Stimulated activated CD8-positive, alpha-beta memory T cell treated with anti-CD3 and anti-CD28 coated beads, Interleukin-4, amount 100 ng/mL, for 48 hours (primary cell): ENCODE measurements around the gene CNTNAP4.

ENCODE experiments used
- DNase-seq: peaks from one replicate; pipeline ENCODE4 v3.0.0-alpha.2; 2020

The CNTNAP4 gene

GRCh38 chr16:76309639-76310335, 32.6 kb downstream of the CNTNAP4 start:
- no peak for DNase-seq

GRCh38 chr16:76311260-76311659, 34.1 kb downstream of the CNTNAP4 start:
- DNase-seq = no peak

DNA sequence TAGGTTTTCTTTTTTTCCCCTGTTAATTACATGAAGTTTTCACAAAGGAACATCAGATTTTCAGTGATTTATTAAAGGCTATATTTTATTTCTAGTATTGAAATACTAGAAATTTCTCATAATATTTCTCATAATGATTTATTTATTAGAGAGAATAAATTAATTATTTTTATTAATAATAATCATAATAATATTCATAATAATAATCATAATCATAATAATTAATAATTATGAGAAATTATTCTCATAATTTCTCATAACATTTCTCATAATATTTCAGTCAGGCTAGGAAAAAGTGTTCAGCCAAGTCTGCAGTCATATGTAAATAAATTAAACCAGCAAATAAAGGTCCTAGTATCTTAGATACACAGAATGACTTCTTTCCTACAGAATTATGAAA, 41.4 kb downstream of the CNTNAP4 start:
- DNase-seq = no peak

DNA sequence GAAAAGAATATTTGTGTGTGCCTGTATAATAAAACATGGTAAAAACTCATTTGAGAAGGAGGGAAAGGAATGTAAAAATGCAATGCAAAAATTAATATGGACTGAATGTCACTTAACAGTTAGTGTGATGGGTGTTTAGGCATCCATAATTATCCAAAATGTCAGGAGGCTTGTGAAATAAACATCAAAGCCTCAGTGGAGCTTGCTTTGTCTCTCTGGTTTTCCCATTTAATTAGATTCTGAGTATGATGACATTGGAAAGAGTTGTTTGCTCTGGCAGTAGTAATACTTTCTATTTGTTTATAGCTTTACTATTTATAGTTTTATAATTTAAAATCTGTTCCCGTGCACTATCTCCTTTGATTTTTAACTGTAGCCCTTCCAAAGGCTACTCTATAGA, 51.9 kb downstream of the CNTNAP4 start:
- no peak for DNase-seq

DNA sequence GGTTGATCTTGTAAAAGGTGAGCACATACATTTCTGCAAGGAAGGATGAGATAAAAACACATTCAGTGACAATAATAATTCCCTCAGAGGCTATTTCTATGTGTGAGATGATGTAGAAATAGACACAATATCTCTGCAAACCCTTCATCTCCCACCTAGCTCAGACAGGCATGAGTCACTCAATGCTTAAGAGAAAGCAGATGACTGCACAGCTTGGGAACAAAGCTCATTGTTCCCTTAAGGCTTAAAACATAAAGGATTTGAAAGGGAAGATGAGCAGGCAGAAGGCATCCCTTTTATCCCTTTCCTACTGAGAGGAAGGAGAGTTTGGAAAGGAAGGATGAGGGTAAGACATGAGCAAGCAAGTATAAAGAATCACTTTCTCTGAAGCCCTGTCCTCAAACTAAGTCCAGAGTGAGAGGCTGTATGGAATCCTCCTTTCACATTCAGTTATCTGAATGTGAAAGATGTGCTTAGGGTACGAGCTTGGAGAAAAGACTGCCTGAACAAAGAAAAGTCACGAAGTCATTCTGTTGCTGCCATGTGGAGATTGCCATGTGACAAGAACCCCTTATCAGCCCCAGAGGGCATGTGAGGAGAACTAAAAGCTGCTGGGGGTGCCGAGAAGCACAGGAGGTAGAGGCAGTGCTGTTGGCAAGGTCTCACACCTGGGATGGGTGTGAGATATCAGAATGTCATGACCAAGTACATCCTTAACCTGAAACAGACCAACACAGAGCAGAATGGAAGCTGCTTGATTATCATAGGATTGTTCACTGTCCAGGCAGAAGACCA, 58.2 kb downstream of the CNTNAP4 start:
- DNase-seq = no peak

GRCh38 chr16:76336112-76336511, 58.9 kb downstream of the CNTNAP4 start:
- no peak for DNase-seq

- DNase-seq = no peak
Measured at GRCh38 chr16:76338472-76338871, 61.3 kb downstream of the CNTNAP4 start.

GRCh38 chr16:76343769-76344168, 66.6 kb downstream of the CNTNAP4 start:
- DNase-seq = no peak

GRCh38 chr16:76345163-76345661, 68.0 kb downstream of the CNTNAP4 start:
- no peak for DNase-seq

- no peak for DNase-seq
Measured at GRCh38 chr16:76346210-76346609, 69.0 kb downstream of the CNTNAP4 start.

- no peak for DNase-seq
Measured at GRCh38 chr16:76351441-76351840, 74.2 kb downstream of the CNTNAP4 start.

GRCh38 chr16:76360404-76360803, 83.2 kb downstream of the CNTNAP4 start:
- DNase-seq = no peak

- no peak for DNase-seq
Measured at GRCh38 chr16:76370344-76370743, 93.1 kb downstream of the CNTNAP4 start.

DNA sequence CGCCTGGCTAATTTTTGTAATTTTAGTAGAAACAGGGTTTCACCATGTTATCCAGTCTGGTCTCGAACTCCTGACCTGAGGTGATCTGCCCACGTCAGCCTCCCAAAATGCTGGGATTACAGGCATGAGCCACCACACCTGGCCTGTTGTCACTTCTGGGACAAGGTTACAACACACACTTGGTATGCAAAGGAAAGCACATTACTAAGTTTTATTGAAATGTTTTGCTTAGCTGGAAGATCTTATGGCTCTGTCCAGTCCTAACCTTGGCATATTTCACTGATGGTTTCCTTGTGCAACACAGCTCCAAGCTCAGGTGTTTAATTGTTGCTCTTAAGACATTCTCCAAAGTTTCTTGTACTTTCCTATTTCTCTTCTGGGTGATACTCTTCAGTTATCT, 94.2 kb downstream of the CNTNAP4 start:
- DNase-seq = no peak

DNA sequence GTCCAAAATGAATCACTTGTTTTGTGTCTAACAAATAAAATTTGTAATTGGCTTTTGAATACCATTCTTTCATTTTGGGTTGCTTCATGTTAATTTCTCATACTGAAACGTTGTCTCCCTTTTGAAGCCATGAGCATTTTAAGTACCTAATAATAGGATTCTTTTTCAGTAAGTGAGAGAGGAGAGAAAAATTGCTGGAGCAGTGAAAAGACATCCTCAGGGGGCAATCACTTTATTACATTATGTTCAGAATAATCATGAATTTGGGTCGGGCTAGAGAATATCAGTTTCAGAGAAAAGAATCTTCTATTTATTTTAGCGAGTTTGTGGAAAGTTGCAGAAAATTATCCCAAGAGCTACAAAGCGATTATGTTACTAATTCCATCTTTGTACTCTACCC, 96.8 kb downstream of the CNTNAP4 start:
- no peak for DNase-seq

DNA sequence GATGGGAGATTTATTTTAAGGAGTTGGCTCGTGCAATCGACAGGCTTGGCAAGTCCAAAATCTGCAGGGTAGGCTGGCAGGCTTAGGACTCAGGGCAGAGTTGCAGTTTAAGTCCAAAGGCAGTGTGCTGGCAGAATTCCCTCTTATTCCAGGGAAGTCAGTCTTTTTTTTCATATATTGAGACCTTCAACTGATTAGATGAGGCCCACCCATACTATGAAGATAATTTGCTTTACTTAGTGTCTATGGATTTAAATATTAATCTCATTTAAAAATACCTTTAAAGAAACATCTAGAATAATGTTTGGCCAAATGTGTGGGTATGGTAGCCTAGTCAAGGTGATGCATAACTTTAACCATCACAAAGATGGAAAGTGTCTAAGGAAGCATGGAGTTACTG, 99.8 kb downstream of the CNTNAP4 start:
- DNase-seq = no peak

DNA sequence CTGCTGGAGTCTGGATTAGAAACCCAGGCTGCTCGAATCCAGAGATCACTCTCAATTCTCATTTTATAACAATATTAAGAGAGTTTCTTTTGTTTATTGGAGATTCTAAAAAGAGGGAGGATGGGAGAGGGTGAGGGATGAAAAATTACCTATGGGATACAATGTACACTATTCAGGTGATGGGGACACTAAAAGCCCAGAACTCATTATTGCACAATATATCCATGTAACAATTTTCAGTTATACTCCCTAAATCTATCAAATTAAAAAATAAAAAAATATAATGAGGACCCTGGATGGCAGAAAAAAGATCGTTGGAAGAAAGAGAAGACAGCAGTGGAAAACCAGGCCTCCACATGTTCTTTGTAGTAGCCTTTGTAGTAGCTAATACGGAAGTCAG, 100.8 kb downstream of the CNTNAP4 start:
- no peak for DNase-seq

DNA sequence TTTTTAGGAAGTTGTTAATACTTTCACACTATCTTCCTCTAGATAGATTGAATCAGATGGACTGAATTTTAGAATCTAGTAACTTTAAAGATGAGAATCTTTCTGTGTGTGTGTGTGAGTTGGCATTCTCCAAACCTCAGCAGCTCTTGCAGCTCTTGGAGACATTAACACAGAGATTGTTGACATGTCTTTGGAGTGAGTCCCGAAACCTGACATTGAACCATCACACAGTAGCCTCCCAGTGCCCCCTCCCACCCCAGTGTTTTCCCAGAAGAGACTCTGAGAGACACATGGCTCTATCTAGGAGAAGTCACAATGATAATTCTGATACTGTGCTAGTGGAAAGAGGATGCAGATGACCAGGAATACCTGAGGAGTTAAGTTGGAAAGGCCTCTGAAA, 103.9 kb downstream of the CNTNAP4 start:
- no peak for DNase-seq

DNA sequence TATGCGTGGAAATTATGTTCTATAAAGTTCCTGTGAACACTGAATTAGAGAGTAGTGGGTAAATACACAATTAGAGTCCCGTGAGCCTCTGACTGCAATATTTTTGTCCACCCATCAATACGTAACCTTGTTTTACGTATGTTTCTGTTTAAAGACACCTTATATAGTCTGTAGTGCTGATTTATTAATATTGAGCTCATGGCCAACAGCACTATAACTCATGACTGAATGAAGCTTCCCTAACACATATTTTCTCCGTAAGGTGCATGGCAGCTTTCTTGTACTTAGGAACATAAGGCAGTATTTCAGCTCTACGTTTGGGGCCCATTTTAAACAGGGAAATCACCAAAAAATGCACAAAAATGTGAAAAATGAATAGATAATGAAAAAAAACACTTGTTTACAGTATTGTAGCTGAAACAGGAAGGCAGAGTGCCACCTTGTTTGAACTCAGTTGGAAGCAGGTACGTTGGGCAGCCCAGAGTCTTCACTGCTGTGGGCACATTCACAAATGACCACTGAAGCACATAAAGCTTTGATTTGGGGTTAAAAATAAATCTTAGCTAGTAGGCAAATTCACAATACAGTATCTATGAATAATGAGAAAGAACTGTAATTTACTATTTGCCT, 108.5 kb downstream of the CNTNAP4 start:
- no peak for DNase-seq

DNA sequence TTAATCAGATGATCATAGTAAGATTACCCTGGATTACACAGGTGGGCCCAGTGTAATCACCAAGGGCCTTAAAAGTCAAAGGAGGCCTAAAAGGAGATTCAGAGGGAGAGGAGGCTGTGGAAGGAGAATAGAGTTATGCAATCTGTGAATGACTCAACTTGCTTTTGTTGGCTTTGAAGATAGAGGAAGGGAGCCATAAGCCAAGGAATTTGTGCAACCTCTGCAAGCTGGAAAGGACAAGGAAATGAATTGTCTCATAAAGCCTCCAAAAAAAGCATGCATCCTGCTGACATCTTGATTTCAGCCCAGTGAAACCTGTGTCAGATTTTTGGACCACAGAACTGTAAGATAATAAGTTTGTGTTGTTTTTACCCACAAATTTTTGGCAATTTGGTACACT, 109.6 kb downstream of the CNTNAP4 start:
- no peak for DNase-seq

- no peak for DNase-seq
Measured at GRCh38 chr16:76387994-76388393, 110.8 kb downstream of the CNTNAP4 start.

- no peak for DNase-seq
Measured at GRCh38 chr16:76389126-76389525, 111.9 kb downstream of the CNTNAP4 start.

DNA sequence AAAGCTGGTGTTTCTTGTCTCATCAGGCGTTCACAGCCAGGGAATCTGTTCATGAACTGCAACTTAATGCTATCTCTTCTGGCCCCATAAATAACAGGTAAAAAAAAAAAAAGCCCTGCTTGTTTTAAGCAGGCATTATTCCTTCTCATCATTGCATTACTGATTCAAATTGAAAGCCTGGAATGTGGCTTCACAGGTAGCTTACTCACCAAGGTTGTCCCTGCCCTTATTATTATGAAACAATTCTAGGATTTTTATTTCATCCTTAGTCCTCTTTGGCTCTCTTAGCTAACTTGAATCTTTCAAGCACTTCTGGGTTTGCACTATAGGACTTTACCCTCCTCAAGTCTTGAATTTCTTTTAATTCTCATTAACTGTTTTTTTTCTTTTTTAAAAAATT, 113.3 kb downstream of the CNTNAP4 start:
- no peak for DNase-seq

DNA sequence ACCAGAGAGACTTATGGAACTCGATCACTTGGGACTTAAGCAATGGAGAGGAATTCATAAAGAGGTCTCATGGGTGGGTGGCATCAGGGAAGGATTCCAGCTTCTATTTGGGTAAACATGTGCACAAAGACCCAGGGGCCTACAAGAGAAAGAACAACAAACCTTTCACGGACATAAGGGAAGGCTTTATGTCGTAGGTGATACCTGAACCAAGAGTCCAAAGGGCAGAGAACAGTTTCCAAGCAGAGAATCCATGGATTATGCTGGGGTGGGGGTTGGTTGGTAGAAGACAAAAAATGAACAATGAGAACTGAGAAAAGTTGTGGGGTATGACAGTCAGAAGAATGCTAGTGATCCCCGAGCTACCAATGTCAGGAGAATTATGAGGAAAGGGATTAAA, 119.8 kb downstream of the CNTNAP4 start:
- no peak for DNase-seq
